Uterus (tissue), 4 donors: ENCODE results near the gene DHRS1. TPM values are rescaled to one million over a fixed set of nuclear protein-coding genes. Genes with fewer than 3 reads are reported as not detected.

Experiments used
- DNase-seq, 2 donors: peaks; one replicate each; pipeline ENCODE4 v3.0.0-alpha.2; 2019 to 2020
- H3K27ac ChIP-seq, 2 donors: fragments of 200-600 bp; sonication (generic); 1 replicate in 1 of 2; 2 replicates in 1 of 2; pipeline ENCODE4 v1.5.1; 2016 to 2018
- H3K27me3 ChIP-seq, 2 donors: fragments of 200-600 bp; sonication (generic); one replicate each; pipeline ENCODE4 v1.5.1; 2018 to 2019; ENCODE audit warnings: control low read depth in 1 of 2
- H3K36me3 ChIP-seq, 2 donors: fragments of 200-600 bp; sonication (generic); one replicate each; pipeline ENCODE4 v1.5.1; 2019; ENCODE audit warnings: control low read depth in 1 of 2
- H3K4me1 ChIP-seq, 2 donors: fragments of 200-600 bp; sonication (generic); one replicate each; pipeline ENCODE4 v1.5.1; 2018 to 2019; ENCODE audit warnings: control low read depth in 1 of 2
- H3K4me3 ChIP-seq, 2 donors: fragments of 200-600 bp; sonication (generic); 1 replicate in 1 of 2; 2 replicates in 1 of 2; pipeline ENCODE4 v1.5.1; 2018 to 2019; ENCODE audit warnings: mild to moderate bottlenecking in 1 of 2
- H3K9me3 ChIP-seq, 2 donors: fragments of 200-600 bp; sonication (generic); one replicate each; pipeline ENCODE4 v1.5.1; 2019; ENCODE audit warnings: control low read depth in 1 of 2
- CTCF ChIP-seq, 4 experiments: fragments of 200-600 bp in 2 of 4; fragments of 450-650 bp in 2 of 4; sonication (generic) in 2 of 4; IDR thresholded peaks; one replicate each; pipeline ENCODE4 v1.5.1; 2016 to 2019; ENCODE audit warnings: antibody characterized with exemption in 4 of 4, mild to moderate bottlenecking in 2 of 4, moderate library complexity in 1 of 4
- POLR2A ChIP-seq, 2 donors: fragments of 450-650 bp; IDR thresholded peaks; one replicate each; pipeline ENCODE4 v1.6.1; 2016; ENCODE audit warnings: antibody characterized with exemption in 2 of 2, mild to moderate bottlenecking in 1 of 2, moderate library complexity in 1 of 2
- intact Hi-C: fragments of 100-400 bp; cut with DNase I; formaldehyde crosslinking; loops from one replicate; pipeline ENCODE4 v1.15.1; 2023; ENCODE audit warnings: low total_unique reads
- total RNA-seq, 4 donors: library from RNA; depleted of rRNA in 3 of 4; stranded (reverse); fragments of >200 nt in 3 of 4; gene quantifications; one replicate each; pipeline versions ENCODE4 v1.1.0 to v1.2.4, GENCODE V29; 2014 to 2023
- donor health status: DM: yes; HTN: yes; CAD: no.

DHRS1 gene
- total RNA-seq, 4 donors from 2014 or later, result 17.0 to 52.4 (median 37.7) TPM

DNA sequence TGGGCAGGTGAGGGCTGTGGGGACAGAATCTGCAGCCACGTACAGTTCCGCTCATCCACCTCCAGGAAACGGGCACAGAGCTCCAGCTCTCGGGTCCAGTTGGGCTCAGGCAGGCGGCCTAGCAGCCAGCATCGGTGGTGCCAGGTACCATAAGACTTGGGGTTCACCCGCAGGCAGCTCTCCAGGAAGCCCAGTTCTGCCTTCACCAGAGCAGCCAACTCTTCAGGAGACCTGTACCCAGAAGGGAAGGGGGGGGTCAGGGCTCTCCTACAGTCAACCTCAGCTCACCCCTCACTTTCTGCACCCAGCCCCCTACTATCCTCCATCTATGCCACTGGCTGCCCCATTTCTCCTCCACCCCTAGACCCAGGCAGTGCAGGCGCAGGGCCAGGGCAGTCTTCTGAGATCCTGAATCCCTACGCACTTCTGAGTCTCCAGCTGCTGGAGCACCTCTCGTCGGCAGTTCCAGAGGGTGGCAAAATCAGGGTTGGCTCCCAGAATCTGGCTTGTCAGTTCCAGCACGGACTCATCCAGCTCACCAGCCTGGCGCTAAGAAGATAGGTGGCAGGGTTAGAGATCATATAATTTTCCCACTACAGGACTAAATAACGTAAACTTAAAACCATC, 29.6 kb downstream of the DHRS1 start:
- intact Hi-C loops, result no loop called here
- H3K4me1 ChIP-seq, result no peaks in the 10 kb centered on the region
- H3K36me3 ChIP-seq, result no peaks in the 10 kb centered on the region

GRCh38 chr14:24269368-24269767, 30.2 kb downstream of the DHRS1 start:
- intact Hi-C loops, result no loop called here
- no peaks in the 10 kb centered on the region for H3K36me3 ChIP-seq
- no peak overlapping the region for H3K4me3 ChIP-seq
- no peak overlapping the region for H3K27ac ChIP-seq
- DNase-seq, result no peak
- H3K4me1 ChIP-seq, result no peaks in the 10 kb centered on the region
- H3K27me3 ChIP-seq, result no peaks in the 10 kb centered on the region
- TF ChIP-seq CTCF (IDR thresholded peaks at IDR 0.05) (no peak), POLR2A (IDR thresholded peaks at IDR 0.05) (no peak)
- H3K9me3 ChIP-seq, result no peaks in the 10 kb centered on the region

More for the DNA sequence above, 29.6 kb downstream of the DHRS1 start:
- Histone ChIP-seq H3K27ac (no peak overlapping the region), H3K9me3 (no peaks in the 10 kb centered on the region), H3K4me3 (no peak overlapping the region), H3K27me3 (no peaks in the 10 kb centered on the region)
- no peak for DNase-seq
- TF ChIP-seq POLR2A (IDR thresholded peaks at IDR 0.05) (no peak), CTCF (IDR thresholded peaks at IDR 0.05) (no peak)

- Histone ChIP-seq H3K27me3 (no peaks in the 10 kb centered on the region), H3K27ac (no peak overlapping the region), H3K4me3 (no peak overlapping the region), H3K9me3 (no peaks in the 10 kb centered on the region), H3K36me3 (no peaks in the 10 kb centered on the region), H3K4me1 (no peaks in the 10 kb centered on the region)
- TF ChIP-seq CTCF (IDR thresholded peaks at IDR 0.05) (no peak), POLR2A (IDR thresholded peaks at IDR 0.05) (no peak)
- intact Hi-C loops, result no loop called here
- DNase-seq, result no peak
Measured at GRCh38 chr14:24268225-24268624, 31.4 kb downstream of the DHRS1 start.

GRCh38 chr14:24267516-24267915, 32.1 kb downstream of the DHRS1 start:
- no peak overlapping the region for H3K4me3 ChIP-seq
- no peak for TF ChIP-seq POLR2A (IDR thresholded peaks at IDR 0.05)
- no peak for TF ChIP-seq CTCF (IDR thresholded peaks at IDR 0.05)
- H3K9me3 ChIP-seq, result no peaks in the 10 kb centered on the region
- no peaks in the 10 kb centered on the region for H3K27me3 ChIP-seq
- no peaks in the 10 kb centered on the region for H3K36me3 ChIP-seq
- DNase-seq, result no peak
- no peak overlapping the region for H3K27ac ChIP-seq
- intact Hi-C loops, result no loop called here
- no peaks in the 10 kb centered on the region for H3K4me1 ChIP-seq

DNA sequence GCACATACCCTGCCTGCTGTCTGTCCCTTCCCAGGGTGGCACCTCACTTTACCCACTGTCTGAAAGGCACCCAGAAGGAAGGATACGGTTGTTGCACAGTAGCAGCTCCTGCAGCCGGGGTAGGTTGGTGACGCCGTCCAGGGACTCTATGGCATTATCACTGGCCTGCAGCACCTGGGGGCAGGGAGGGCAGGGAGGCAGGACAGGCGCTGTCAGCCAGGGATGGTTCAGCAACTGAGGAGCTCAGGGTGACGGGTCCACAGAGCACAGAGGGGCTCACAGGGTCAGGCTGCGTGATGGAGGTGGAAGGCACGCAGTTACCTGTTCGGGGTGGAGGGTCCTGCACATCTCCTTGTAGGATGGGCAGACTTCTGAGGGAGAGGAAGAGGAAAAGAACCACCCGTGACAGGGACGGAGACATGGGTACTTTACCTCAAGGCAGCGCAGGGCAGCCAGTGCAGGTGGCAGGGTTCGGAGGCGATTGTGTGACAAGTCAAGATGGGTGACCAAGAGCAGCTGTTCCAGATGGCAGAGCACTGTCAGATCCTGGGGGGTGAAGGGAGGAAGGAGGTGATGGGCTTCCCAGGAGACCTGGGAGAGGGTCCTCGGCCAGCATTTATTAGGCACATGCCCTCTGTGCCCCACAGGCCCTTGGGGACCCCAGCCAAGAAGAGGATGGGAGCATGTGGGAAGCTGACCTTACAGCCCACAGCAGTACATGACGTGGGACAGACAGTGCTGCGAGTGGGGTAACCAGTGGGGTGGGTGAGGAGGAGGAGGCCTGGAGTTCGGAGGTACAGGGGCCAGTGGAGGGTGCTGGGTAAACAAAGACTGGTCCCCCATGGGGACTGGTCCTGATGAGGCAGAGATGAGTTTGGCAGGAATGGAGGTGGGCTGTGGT, 33.0 kb downstream of the DHRS1 start:
- no peak for DNase-seq
- H3K27ac ChIP-seq, result no peak overlapping the region
- no peak overlapping the region for H3K4me3 ChIP-seq
- H3K4me1 ChIP-seq, result no peaks in the 10 kb centered on the region
- intact Hi-C loops, result no loop called here
- no peaks in the 10 kb centered on the region for H3K9me3 ChIP-seq
- H3K36me3 ChIP-seq, result no peaks in the 10 kb centered on the region
- no peaks in the 10 kb centered on the region for H3K27me3 ChIP-seq
- TF ChIP-seq CTCF (IDR thresholded peaks at IDR 0.05), result no peak
- TF ChIP-seq POLR2A (IDR thresholded peaks at IDR 0.05), result no peak
